Keratinocyte (primary cell): ENCODE measurements around the gene HLA-DRB1. TPM values are rescaled to one million over a fixed set of nuclear protein-coding genes. Genes with fewer than 3 reads are reported as not detected.

Experiments
- DNase-seq: peaks from one replicate; pipeline ENCODE4 v3.0.0-alpha.2; 2011; ENCODE audit warnings: low read depth, missing footprints, low spot score
- FAIRE-seq: peaks from 2 replicates; lab custom pipeline; 2011; peaks lifted over from hg19 to GRCh38; lab: Jason Lieb, UNC
- H2AFZ ChIP-seq: 2 replicates; pipeline ENCODE4 v1.6.0; 2012; ENCODE audit warnings: low read length, control low read depth, inconsistent platforms; ENCODE audit not compliant: control insufficient read depth
- H3K27ac ChIP-seq: 2 replicates; pipeline ENCODE4 v1.5.1; 2011; ENCODE audit warnings: low read length; ENCODE audit not compliant: control insufficient read depth, insufficient read depth
- H3K27me3 ChIP-seq: 3 replicates; pipeline ENCODE4 v1.6.0; 2011; ENCODE audit warnings: low read length; ENCODE audit not compliant: control insufficient read depth, insufficient read depth; ENCODE audit errors: extremely low read depth
- H3K36me3 ChIP-seq, 2 experiments: 2 replicates in 1 of 2; 3 replicates in 1 of 2; pipeline ENCODE4 v1.5.1; 2011; ENCODE audit warnings: low read length in 2 of 2, mild to moderate bottlenecking in 1 of 2; ENCODE audit not compliant: control insufficient read depth in 2 of 2, insufficient read depth in 2 of 2; ENCODE audit errors: extremely low read depth in 1 of 2
- H3K4me1 ChIP-seq: 3 replicates; pipeline ENCODE4 v1.5.1; 2011; ENCODE audit warnings: low read length; ENCODE audit not compliant: control insufficient read depth, insufficient read depth; ENCODE audit errors: extremely low read depth
- H3K4me2 ChIP-seq: 3 replicates; pipeline ENCODE4 v1.6.0; 2011; ENCODE audit warnings: low read depth, low read length; ENCODE audit not compliant: control insufficient read depth, insufficient read depth; ENCODE audit errors: extremely low read depth
- H3K4me3 ChIP-seq, 3 experiments: fragments of 200-600 bp in 1 of 3; sonication (generic) in 1 of 3; 2 replicates in 2 of 3; 3 replicates in 1 of 3; pipeline ENCODE4 v1.5.1; 2011 to 2016; ENCODE audit warnings: low read length in 3 of 3, mild to moderate bottlenecking in 3 of 3, control low read depth in 2 of 3, inconsistent platforms in 1 of 3, low read depth in 1 of 3, mixed read lengths in 1 of 3, mixed run types in 1 of 3, moderate library complexity in 1 of 3; ENCODE audit not compliant: control insufficient read depth in 2 of 3, insufficient read depth in 2 of 3; ENCODE audit errors: extremely low read depth in 1 of 3
- H3K79me2 ChIP-seq: 2 replicates; pipeline ENCODE4 v1.6.0; 2012; ENCODE audit warnings: low read length; ENCODE audit not compliant: control insufficient read depth, insufficient read depth
- H3K9ac ChIP-seq: 3 replicates; pipeline ENCODE4 v1.6.0; 2011; ENCODE audit warnings: low read length; ENCODE audit not compliant: control insufficient read depth, insufficient read depth; ENCODE audit errors: extremely low read depth
- H3K9me1 ChIP-seq: 3 replicates; pipeline ENCODE4 v1.6.0; 2011; ENCODE audit warnings: low read length; ENCODE audit not compliant: control insufficient read depth, insufficient read depth; ENCODE audit errors: extremely low read depth
- H3K9me3 ChIP-seq: 2 replicates; pipeline ENCODE4 v1.5.1; 2012; ENCODE audit warnings: low read depth, low read length; ENCODE audit not compliant: control insufficient read depth
- H4K20me1 ChIP-seq: 3 replicates; pipeline ENCODE4 v1.6.0; 2011; ENCODE audit warnings: low read length; ENCODE audit not compliant: control insufficient read depth, insufficient read depth; ENCODE audit errors: extremely low read depth
- EZH2 ChIP-seq: IDR thresholded peaks from one replicate; pipeline ENCODE4 v1.6.1; 2012; ENCODE audit warnings: inconsistent platforms, mild to moderate bottlenecking, low read length, moderate library complexity
- dilution Hi-C: fragments of 300-500 bp; cut with MboI; formaldehyde crosslinking; loops from one replicate; pipeline ENCODE4 v1.7.0; 2020; ENCODE audit warnings: low sequenced_read_pairs; ENCODE audit not compliant: extremely low pct_ligation_motif_present
- polyA plus RNA-seq, 5 experiments: library from polyadenylated mRNA; depleted of rRNA in 3 of 5; stranded (reverse) in 3 of 5; stranded (forward) in 1 of 5; unstranded in 1 of 5; fragments of >200 nt; gene quantifications; 1 replicate in 1 of 5; 2 replicates in 3 of 5; 3 replicates in 1 of 5; pipeline versions ENCODE4 v1.2.1 to v1.2.3, GENCODE V29; 2011 to 2012; ENCODE audit warnings: missing spikeins in 2 of 5, low read depth in 1 of 5, low replicate concordance in 1 of 5
- TF ChIP-seq, protein P1 (sequence below), 3 experiments: IDR thresholded peaks in 1 of 3; conservative IDR thresholded peaks in 1 of 3; optimal IDR thresholded peaks in 1 of 3; 2 replicates in 2 of 3; 3 replicates in 1 of 3; pipeline versions ENCODE3 to v1.5.1; 2011; ENCODE audit warnings: low read length in 3 of 3, mild to moderate bottlenecking in 3 of 3, moderate library complexity in 2 of 3, control low read depth in 1 of 3, inconsistent platforms in 1 of 3; ENCODE audit not compliant: insufficient read depth in 2 of 3; ENCODE audit errors: extremely low read depth in 1 of 3

Gene HLA-DRB1
- polyA plus RNA-seq, 1 donor (not counting 4 experiments of a cell fraction or from before 2014, with no cell fraction given) = 0.12 TPM

DNA sequence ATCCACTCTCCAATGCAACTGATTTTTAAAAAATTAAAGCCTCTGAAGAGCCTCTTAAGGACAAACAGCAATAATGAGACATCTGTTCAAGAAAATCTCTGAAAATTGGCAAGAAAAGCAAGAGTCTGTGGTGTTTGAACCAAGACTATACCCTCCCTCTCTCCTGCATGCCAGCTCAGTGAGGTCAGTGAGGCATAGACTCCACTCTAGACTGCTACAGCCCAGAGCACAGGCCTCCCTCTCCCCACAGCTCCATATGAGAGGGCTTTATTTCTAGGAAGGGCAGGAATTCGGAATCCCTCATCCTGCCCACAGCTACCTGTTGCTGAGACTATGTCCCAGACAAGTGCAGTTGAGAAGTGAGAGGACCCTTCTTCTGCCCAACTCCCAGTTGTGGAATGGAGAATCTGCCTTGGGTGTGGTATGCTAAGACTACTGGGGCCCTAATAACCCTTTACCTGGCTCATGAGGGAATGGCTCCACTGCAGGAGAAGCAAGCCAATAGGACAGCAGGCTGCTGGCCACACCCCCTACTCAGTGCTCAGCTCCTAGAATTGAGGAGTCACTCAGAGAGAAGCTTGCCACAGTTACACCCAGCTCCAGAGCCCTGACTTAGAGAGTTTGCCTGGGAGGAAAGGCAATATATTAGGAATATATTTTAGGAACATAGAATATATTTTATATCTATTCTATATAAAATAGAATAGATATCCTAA is 24.9 kb upstream of the HLA-DRB1 start:
- H3K9me1 ChIP-seq = no peaks in the 10 kb centered on the region
- no peak overlapping the region for H3K9ac ChIP-seq
- no peaks in the 10 kb centered on the region for H3K27me3 ChIP-seq
- no peaks in the 10 kb centered on the region for H4K20me1 ChIP-seq
- H3K36me3 ChIP-seq = no peaks in the 10 kb centered on the region
- FAIRE-seq (no peak), DNase-seq (no peak)
- H3K4me1 ChIP-seq = no peaks in the 10 kb centered on the region
- dilution Hi-C loops = no loop called here
- H3K27ac ChIP-seq = no peak overlapping the region
- no peaks in the 10 kb centered on the region for H3K79me2 ChIP-seq
- no peak for TF ChIP-seq EZH2
- TF ChIP-seq, protein P1, sequence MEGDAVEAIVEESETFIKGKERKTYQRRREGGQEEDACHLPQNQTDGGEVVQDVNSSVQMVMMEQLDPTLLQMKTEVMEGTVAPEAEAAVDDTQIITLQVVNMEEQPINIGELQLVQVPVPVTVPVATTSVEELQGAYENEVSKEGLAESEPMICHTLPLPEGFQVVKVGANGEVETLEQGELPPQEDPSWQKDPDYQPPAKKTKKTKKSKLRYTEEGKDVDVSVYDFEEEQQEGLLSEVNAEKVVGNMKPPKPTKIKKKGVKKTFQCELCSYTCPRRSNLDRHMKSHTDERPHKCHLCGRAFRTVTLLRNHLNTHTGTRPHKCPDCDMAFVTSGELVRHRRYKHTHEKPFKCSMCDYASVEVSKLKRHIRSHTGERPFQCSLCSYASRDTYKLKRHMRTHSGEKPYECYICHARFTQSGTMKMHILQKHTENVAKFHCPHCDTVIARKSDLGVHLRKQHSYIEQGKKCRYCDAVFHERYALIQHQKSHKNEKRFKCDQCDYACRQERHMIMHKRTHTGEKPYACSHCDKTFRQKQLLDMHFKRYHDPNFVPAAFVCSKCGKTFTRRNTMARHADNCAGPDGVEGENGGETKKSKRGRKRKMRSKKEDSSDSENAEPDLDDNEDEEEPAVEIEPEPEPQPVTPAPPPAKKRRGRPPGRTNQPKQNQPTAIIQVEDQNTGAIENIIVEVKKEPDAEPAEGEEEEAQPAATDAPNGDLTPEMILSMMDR (optimal IDR thresholded peaks at IDR 0.05 in 1 of 3, IDR thresholded peaks at IDR 0.05 in 1 of 3, conservative IDR thresholded peaks at IDR 0.05 in 1 of 3; ENCODE audit: extremely low read depth in 1 of 3, insufficient read depth in 2 of 3, low read length in 3 of 3) = no peak
- no peak overlapping the region for H3K4me2 ChIP-seq
- no peak overlapping the region for H3K4me3 ChIP-seq
- H2AFZ ChIP-seq = no peak overlapping the region
- H3K9me3 ChIP-seq = no peaks in the 10 kb centered on the region

DNA sequence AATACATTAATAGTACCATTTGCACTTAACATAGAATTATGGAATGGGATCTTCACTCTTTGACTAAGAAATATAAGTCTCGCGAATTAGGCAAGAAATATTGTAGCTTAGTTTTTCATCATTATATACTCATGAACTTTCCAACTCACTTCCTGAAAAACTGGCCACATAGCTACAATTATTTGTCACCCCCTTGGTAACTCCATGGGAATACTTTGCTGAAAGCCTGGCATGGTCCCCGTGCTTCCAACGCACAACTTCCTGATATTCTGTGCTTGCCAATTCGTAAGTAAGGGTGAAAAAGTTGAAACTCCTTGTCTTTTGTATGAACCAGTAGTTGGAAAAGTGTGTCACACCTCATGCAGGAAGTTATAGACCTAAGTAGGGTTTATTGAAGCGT is 23.8 kb upstream of the HLA-DRB1 start:
- Histone ChIP-seq H3K4me2 (no peak overlapping the region), H3K4me3 (no peak overlapping the region), H3K27ac (no peak overlapping the region), H3K27me3 (no peaks in the 10 kb centered on the region), H3K36me3 (no peaks in the 10 kb centered on the region), H3K79me2 (no peaks in the 10 kb centered on the region), H4K20me1 (no peaks in the 10 kb centered on the region), H3K9me1 (no peaks in the 10 kb centered on the region), H3K4me1 (no peaks in the 10 kb centered on the region), H3K9me3 (no peaks in the 10 kb centered on the region), H2AFZ (no peak overlapping the region), H3K9ac (no peak overlapping the region)
- no peak for FAIRE-seq
- DNase-seq = no peak
- dilution Hi-C loops = no loop called here
- TF ChIP-seq, protein P1 (optimal IDR thresholded peaks at IDR 0.05 in 1 of 3, IDR thresholded peaks at IDR 0.05 in 1 of 3, conservative IDR thresholded peaks at IDR 0.05 in 1 of 3; ENCODE audit: extremely low read depth in 1 of 3, insufficient read depth in 2 of 3, low read length in 3 of 3) = no peak
- TF ChIP-seq EZH2 = no peak
